AML-193 (cell line): ENCODE measurements around the gene TMEM132C.

ENCODE experiments used
- DNase-seq, 2 experiments: peaks; one replicate each; lab custom pipeline; 2025; lab: John Stamatoyannopoulos, UW

The TMEM132C gene

GRCh38 chr12:128711486-128711885 is 444.5 kb downstream of the TMEM132C start:
- no peak for DNase-seq

GRCh38 chr12:128712622-128713021 is 445.7 kb downstream of the TMEM132C start:
- DNase-seq = no peak

GRCh38 chr12:128715485-128715884 is 448.5 kb downstream of the TMEM132C start:
- no peak for DNase-seq

- no peak for DNase-seq
These were observed 457.6 kb downstream of the TMEM132C start for GRCh38 chr12:128724468-128725046.

GRCh38 chr12:128726886-128727285 is 459.9 kb downstream of the TMEM132C start:
- no peak for DNase-seq

GRCh38 chr12:128727461-128727860 is 460.5 kb downstream of the TMEM132C start:
- no peak for DNase-seq

- DNase-seq = no peak
These were observed 461.0 kb downstream of the TMEM132C start for GRCh38 chr12:128727999-128728398.

- DNase-seq = no peak
These were observed 462.7 kb downstream of the TMEM132C start for GRCh38 chr12:128729628-128730121.

GRCh38 chr12:128734371-128734770 is 467.4 kb downstream of the TMEM132C start:
- no peak for DNase-seq

- DNase-seq = no peak
These were observed 470.5 kb downstream of the TMEM132C start for GRCh38 chr12:128737292-128737966.

GRCh38 chr12:128743916-128744315 is 476.9 kb downstream of the TMEM132C start:
- DNase-seq = no peak

- no peak for DNase-seq
These were observed 479.1 kb downstream of the TMEM132C start for GRCh38 chr12:128745772-128746689.

GRCh38 chr12:128747441-128747840 is 480.5 kb downstream of the TMEM132C start:
- no peak for DNase-seq

GRCh38 chr12:128752386-128752785 is 485.4 kb downstream of the TMEM132C start:
- no peak for DNase-seq

GRCh38 chr12:128753438-128753837 is 486.5 kb downstream of the TMEM132C start:
- no peak for DNase-seq

- no peak for DNase-seq
These were observed 487.3 kb downstream of the TMEM132C start for GRCh38 chr12:128754275-128754674.

GRCh38 chr12:128755566-128755965 is 488.6 kb downstream of the TMEM132C start:
- DNase-seq = no peak
